Stimulated activated CD4-positive, alpha-beta T cell treated with anti-CD3 and anti-CD28 coated beads, Interleukin-1b, Interleukin-23, amount 100 ng/mL, for 48 hours (primary cell): ENCODE results near the gene SUCNR1.
"Not testable (repeated sequence)": the region's sequence is repeated elsewhere in the genome, so short reads cannot be mapped to it uniquely, and the experiment has no call there.

Experiments used
- DNase-seq: peaks from one replicate; pipeline ENCODE4 v3.0.0-alpha.2; 2020

Gene SUCNR1

GRCh38 chr3:151874079-151874478 lies 636 bp downstream of the SUCNR1 start:
- DNase-seq, result not testable (repeated sequence)

GRCh38 chr3:151875759-151876158 lies 2.3 kb downstream of the SUCNR1 start:
- DNase-seq, result no peak

- DNase-seq, result no peak
Measured at GRCh38 chr3:151877269-151877668, 3.8 kb downstream of the SUCNR1 start.

- DNase-seq, result no peak
Measured at GRCh38 chr3:151878465-151878864, 5.0 kb downstream of the SUCNR1 start.

- no peak for DNase-seq
Measured at GRCh38 chr3:151879037-151879436, 5.6 kb downstream of the SUCNR1 start.

GRCh38 chr3:151879679-151880415 lies 6.4 kb downstream of the SUCNR1 start:
- no peak for DNase-seq

GRCh38 chr3:151880416-151880690 lies 6.9 kb downstream of the SUCNR1 start:
- no peak for DNase-seq

- DNase-seq, result no peak
Measured at GRCh38 chr3:151881137-151881536, 7.7 kb downstream of the SUCNR1 start.

GRCh38 chr3:151885397-151885796 lies 12.0 kb downstream of the SUCNR1 start:
- DNase-seq, result not testable (repeated sequence)

GRCh38 chr3:151887450-151888211 lies 14.2 kb downstream of the SUCNR1 start:
- not testable (repeated sequence) for DNase-seq

GRCh38 chr3:151890721-151891141 lies 17.3 kb downstream of the SUCNR1 start:
- DNase-seq, result no peak

- DNase-seq, result no peak
Measured at GRCh38 chr3:151891721-151892120, 18.3 kb downstream of the SUCNR1 start.

GRCh38 chr3:151894219-151894618 lies 20.8 kb downstream of the SUCNR1 start:
- no peak for DNase-seq

- DNase-seq, result no peak
Measured at GRCh38 chr3:151895478-151896241, 22.2 kb downstream of the SUCNR1 start.

- no peak for DNase-seq
Measured at GRCh38 chr3:151896246-151897012, 23.0 kb downstream of the SUCNR1 start.

- not testable (repeated sequence) for DNase-seq
Measured at GRCh38 chr3:151898121-151898520, 24.7 kb downstream of the SUCNR1 start.

GRCh38 chr3:151898564-151899261 lies 25.3 kb downstream of the SUCNR1 start:
- not testable (repeated sequence) for DNase-seq

- DNase-seq, result no peak
Measured at GRCh38 chr3:151899996-151900395, 26.6 kb downstream of the SUCNR1 start.

- DNase-seq, result no peak
Measured at GRCh38 chr3:151900460-151900859, 27.0 kb downstream of the SUCNR1 start.

GRCh38 chr3:151900884-151901643 lies 27.6 kb downstream of the SUCNR1 start:
- DNase-seq, result no peak

- DNase-seq, result no peak
Measured at GRCh38 chr3:151901644-151902285, 28.3 kb downstream of the SUCNR1 start.
